DOHH2 (cell line): ENCODE data around the gene PALLD.

ENCODE experiments used
- H3F3A ChIP-seq: fragments of 200-600 bp; sonication (generic), shearing (Covaris generic); 2 replicates; pipeline ENCODE4 v1.6.0; 2016; ENCODE audit warnings: antibody characterized with exemption, mild to moderate bottlenecking; ENCODE audit not compliant: control insufficient read depth, insufficient read depth
- H3K27ac ChIP-seq: fragments of 200-600 bp; sonication (generic); 2 replicates; pipeline ENCODE4 v1.5.1; 2014; ENCODE audit warnings: low read depth, mild to moderate bottlenecking, low read length, moderate library complexity
- H3K27me3 ChIP-seq: fragments of 200-600 bp; sonication (generic); 2 replicates; pipeline ENCODE4 v1.6.1; 2014; ENCODE audit warnings: mild to moderate bottlenecking, low read length, mixed read lengths; ENCODE audit not compliant: control insufficient read depth
- H3K36me3 ChIP-seq: fragments of 200-600 bp; sonication (generic); 2 replicates; pipeline ENCODE4 v1.6.1; 2014; ENCODE audit warnings: mild to moderate bottlenecking, low read length, moderate library complexity, mixed read lengths; ENCODE audit not compliant: control insufficient read depth
- H3K4me1 ChIP-seq: fragments of 200-600 bp; sonication (generic); 2 replicates; pipeline ENCODE4 v1.6.1; 2014; ENCODE audit warnings: mild to moderate bottlenecking, low read length, mixed read lengths; ENCODE audit not compliant: control insufficient read depth
- H3K4me2 ChIP-seq: fragments of 200-600 bp; sonication (generic); 2 replicates; pipeline ENCODE4 v1.6.0; 2014; ENCODE audit warnings: mild to moderate bottlenecking, low read length, moderate library complexity
- H3K4me3 ChIP-seq: fragments of 200-600 bp; sonication (generic); 2 replicates; pipeline ENCODE4 v1.5.1; 2014; ENCODE audit warnings: mild to moderate bottlenecking, low read length, mixed read lengths
- H3K79me2 ChIP-seq: fragments of 200-600 bp; sonication (generic); 2 replicates; pipeline ENCODE4 v1.6.1; 2014; ENCODE audit warnings: mild to moderate bottlenecking, low read length, mixed read lengths; ENCODE audit not compliant: control insufficient read depth
- H3K9me2 ChIP-seq: fragments of 200-600 bp; sonication (generic); replicated peaks from 2 replicates; pipeline ENCODE4 v1.6.1; 2014; ENCODE audit warnings: mild to moderate bottlenecking, low read length, mixed read lengths; ENCODE audit not compliant: control insufficient read depth
- H3K9me3 ChIP-seq: fragments of 200-600 bp; sonication (generic); 2 replicates; pipeline ENCODE4 v1.6.1; 2014; ENCODE audit warnings: antibody characterized with exemption, low read length, mixed read lengths; ENCODE audit not compliant: control insufficient read depth, insufficient read depth
- H4K20me1 ChIP-seq: fragments of 200-600 bp; sonication (generic); 2 replicates; pipeline ENCODE4 v1.6.0; 2014; ENCODE audit warnings: low read depth, mild to moderate bottlenecking, antibody characterized with exemption, low read length, moderate library complexity; ENCODE audit not compliant: control insufficient read depth, insufficient read depth
- EZH2phosphoT487 ChIP-seq: fragments of 200-600 bp; sonication (generic); IDR thresholded peaks from 2 replicates; pipeline ENCODE4 v1.6.1; 2017; ENCODE audit warnings: borderline replicate concordance, mild to moderate bottlenecking, antibody characterized with exemption, low read length, moderate library complexity, mixed read lengths
- TF ChIP-seq, protein P1 (sequence below): fragments of 200-600 bp; sonication (generic); IDR thresholded peaks from one replicate; pipeline ENCODE4 v1.5.1; 2014; ENCODE audit warnings: antibody characterized with exemption, mild to moderate bottlenecking, low read depth, low read length; ENCODE audit not compliant: poor library complexity, severe bottlenecking

Gene PALLD

DNA sequence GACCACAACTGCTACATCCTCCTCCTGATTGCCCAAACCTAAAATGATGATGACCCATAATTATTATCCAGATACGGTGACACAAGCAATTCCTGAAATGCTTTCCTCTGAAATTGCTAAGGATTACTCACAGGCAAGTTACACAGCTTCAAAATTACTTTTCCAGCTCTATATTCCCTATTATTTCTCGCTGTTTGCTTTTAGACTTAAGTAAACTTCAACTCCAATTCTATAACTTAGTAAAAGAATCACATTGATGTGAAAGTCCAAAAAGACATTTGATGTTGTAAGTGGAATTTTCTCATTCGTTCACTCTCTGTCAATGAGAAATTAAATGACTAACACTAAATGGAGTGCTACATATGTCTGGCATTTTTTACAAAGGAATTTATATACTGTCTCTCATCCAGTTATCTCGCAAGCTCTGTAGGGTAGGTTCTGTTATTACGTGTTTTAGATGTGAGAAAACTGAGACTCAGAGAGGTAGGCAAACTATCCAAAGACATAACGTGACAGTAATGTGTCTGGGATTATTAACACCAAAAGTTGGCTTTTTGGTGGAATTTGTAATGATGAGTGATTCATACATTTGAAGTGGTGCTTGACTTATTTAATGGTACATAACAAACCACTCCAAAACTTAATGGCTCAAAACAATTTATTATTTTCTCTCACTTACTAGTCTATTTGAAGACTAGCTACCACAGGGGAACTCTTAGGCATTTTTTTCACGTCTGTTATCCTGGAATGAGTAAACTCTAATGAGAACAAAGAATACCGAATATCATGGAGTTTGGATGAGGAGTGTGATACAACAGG, 31.5 kb downstream of the PALLD start:
- Histone ChIP-seq H3K9me2 (no peaks in the 10 kb centered on the region), H3K27ac (no peak overlapping the region), H3K27me3 (no peaks in the 10 kb centered on the region), H3K4me2 (no peak overlapping the region), H4K20me1 (no peaks in the 10 kb centered on the region), H3K79me2 (no peaks in the 10 kb centered on the region), H3K4me1 (no peaks in the 10 kb centered on the region), H3F3A (no peaks in the 10 kb centered on the region), H3K36me3 (no peaks in the 10 kb centered on the region), H3K4me3 (no peak overlapping the region), H3K9me3 (no peaks in the 10 kb centered on the region)
- TF ChIP-seq EZH2phosphoT487, result no peak
- TF ChIP-seq, protein P1, sequence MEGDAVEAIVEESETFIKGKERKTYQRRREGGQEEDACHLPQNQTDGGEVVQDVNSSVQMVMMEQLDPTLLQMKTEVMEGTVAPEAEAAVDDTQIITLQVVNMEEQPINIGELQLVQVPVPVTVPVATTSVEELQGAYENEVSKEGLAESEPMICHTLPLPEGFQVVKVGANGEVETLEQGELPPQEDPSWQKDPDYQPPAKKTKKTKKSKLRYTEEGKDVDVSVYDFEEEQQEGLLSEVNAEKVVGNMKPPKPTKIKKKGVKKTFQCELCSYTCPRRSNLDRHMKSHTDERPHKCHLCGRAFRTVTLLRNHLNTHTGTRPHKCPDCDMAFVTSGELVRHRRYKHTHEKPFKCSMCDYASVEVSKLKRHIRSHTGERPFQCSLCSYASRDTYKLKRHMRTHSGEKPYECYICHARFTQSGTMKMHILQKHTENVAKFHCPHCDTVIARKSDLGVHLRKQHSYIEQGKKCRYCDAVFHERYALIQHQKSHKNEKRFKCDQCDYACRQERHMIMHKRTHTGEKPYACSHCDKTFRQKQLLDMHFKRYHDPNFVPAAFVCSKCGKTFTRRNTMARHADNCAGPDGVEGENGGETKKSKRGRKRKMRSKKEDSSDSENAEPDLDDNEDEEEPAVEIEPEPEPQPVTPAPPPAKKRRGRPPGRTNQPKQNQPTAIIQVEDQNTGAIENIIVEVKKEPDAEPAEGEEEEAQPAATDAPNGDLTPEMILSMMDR, result no peak

DNA sequence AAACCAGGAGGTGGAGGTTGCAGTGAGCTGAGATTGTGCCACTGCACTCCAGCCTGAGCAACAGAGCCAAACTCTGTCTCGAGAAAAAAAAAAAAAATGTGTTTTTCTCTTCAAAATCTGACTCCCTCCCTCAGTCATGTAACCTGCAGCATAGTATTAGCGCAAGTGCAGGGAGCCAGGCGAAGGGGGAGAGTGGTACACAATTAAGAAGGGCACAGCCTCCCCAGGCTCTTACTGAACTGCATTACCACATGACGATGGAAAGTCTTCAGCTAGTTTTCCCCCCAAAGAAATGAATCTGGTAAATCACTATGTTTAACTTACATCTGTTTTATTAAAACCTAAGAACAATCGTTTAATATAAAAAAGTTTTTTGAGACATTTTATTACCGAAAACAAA, 32.4 kb downstream of the PALLD start:
- H3K27me3 ChIP-seq, result no peaks in the 10 kb centered on the region
- H3K4me2 ChIP-seq, result no peak overlapping the region
- no peaks in the 10 kb centered on the region for H3K9me3 ChIP-seq
- no peaks in the 10 kb centered on the region for H3K79me2 ChIP-seq
- no peaks in the 10 kb centered on the region for H3F3A ChIP-seq
- no peaks in the 10 kb centered on the region for H3K9me2 ChIP-seq
- no peaks in the 10 kb centered on the region for H3K36me3 ChIP-seq
- no peak overlapping the region for H3K4me3 ChIP-seq
- H4K20me1 ChIP-seq, result no peaks in the 10 kb centered on the region
- TF ChIP-seq EZH2phosphoT487, result no peak
- TF ChIP-seq, protein P1, result no peak
- H3K27ac ChIP-seq, result no peak overlapping the region
- H3K4me1 ChIP-seq, result no peaks in the 10 kb centered on the region

DNA sequence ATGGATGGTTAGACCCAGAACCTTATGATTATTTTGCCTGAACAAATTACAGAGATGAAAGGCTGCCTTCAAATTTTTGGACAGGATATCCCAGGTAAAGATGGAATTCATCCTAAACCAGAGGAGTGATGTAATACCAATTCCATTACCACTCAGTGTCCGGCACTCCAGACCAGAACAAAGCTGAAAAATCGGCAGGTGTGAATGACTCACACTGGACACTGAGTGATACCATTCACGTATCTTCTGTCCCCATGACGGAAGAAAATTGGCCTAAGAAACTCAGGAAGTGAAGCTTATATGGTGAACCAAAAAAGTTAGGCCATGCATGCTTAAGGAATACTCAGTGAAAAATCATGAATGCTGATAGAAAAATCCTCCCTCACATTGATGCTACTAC, 34.5 kb downstream of the PALLD start:
- Histone ChIP-seq H3K4me2 (no peak overlapping the region), H3F3A (no peaks in the 10 kb centered on the region), H3K27me3 (no peaks in the 10 kb centered on the region), H3K27ac (no peak overlapping the region), H3K4me3 (no peak overlapping the region), H3K4me1 (no peaks in the 10 kb centered on the region), H4K20me1 (no peaks in the 10 kb centered on the region), H3K36me3 (no peaks in the 10 kb centered on the region), H3K79me2 (no peaks in the 10 kb centered on the region), H3K9me2 (no peaks in the 10 kb centered on the region), H3K9me3 (no peaks in the 10 kb centered on the region)
- TF ChIP-seq, protein P1, result no peak
- no peak for TF ChIP-seq EZH2phosphoT487
